Small intestine (tissue), 7 donors: ENCODE measurements around the gene DHCR7. TPM values are rescaled to one million over a fixed set of nuclear protein-coding genes. Genes with fewer than 3 reads are reported as not detected.

Experiments
- DNase-seq, 2 donors: peaks; one replicate each; pipeline versions ENCODE4 v3.0.0 to v3.0.0-alpha.2; 2013
- FAIRE-seq: peaks from 2 replicates; lab custom pipeline; 2012; peaks lifted over from hg19 to GRCh38; lab: Jason Lieb, UNC
- H3K27ac ChIP-seq, 3 donors: one replicate each; pipeline ENCODE4 v1.5.1; 2013; ENCODE audit warnings: low read length in 2 of 3, mild to moderate bottlenecking in 2 of 3, control low read depth in 1 of 3, inconsistent platforms in 1 of 3, low read depth in 1 of 3, moderate library complexity in 1 of 3
- H3K27me3 ChIP-seq, 3 donors: one replicate each; pipeline ENCODE4 v1.6.1; 2013; ENCODE audit warnings: low read length in 3 of 3, inconsistent platforms in 1 of 3; ENCODE audit not compliant: control insufficient read depth in 3 of 3, insufficient read depth in 3 of 3
- H3K36me3 ChIP-seq, 3 donors: one replicate each; pipeline ENCODE4 v1.6.1; 2013; ENCODE audit warnings: low read length in 3 of 3, inconsistent platforms in 1 of 3, low read depth in 1 of 3, mild to moderate bottlenecking in 1 of 3, moderate library complexity in 1 of 3; ENCODE audit not compliant: control insufficient read depth in 3 of 3, insufficient read depth in 2 of 3
- H3K4me1 ChIP-seq, 3 donors: one replicate each; pipeline ENCODE4 v1.6.1; 2013; ENCODE audit warnings: low read length in 2 of 3, inconsistent platforms in 1 of 3, low read depth in 1 of 3, mild to moderate bottlenecking in 1 of 3, moderate library complexity in 1 of 3; ENCODE audit not compliant: control insufficient read depth in 3 of 3, insufficient read depth in 2 of 3
- H3K4me3 ChIP-seq, 3 donors: one replicate each; pipeline ENCODE4 v1.5.1; 2013; ENCODE audit warnings: low read length in 3 of 3, control low read depth in 1 of 3, inconsistent platforms in 1 of 3, low read depth in 1 of 3, mild to moderate bottlenecking in 1 of 3, moderate library complexity in 1 of 3
- H3K9me3 ChIP-seq, 2 donors: one replicate each; pipeline ENCODE4 v1.6.1; 2013; ENCODE audit warnings: low read depth in 1 of 2, low read length in 1 of 2; ENCODE audit not compliant: control insufficient read depth in 2 of 2, insufficient read depth in 1 of 2
- WGBS, 3 donors: extraction: QIAGEN DNeasy Blood & Tissue Kit; methylation state at CpG; one replicate each; pipeline ENCODE4 v1.1.7; 2013; 5-methylcytosine and 5-hydroxymethylcytosine counted together
- polyA plus RNA-seq, 4 donors: library from polyadenylated mRNA; stranded (reverse) in 3 of 4; unstranded in 1 of 4; fragments of 200-250 nt in 3 of 4; fragments of 120-200 nt in 1 of 4; gene quantifications; one replicate each; pipeline versions ENCODE4 v1.2.1 to v1.2.3, GENCODE V29; 2013
- donor health status: healthy with polysubstance abuse.
- donor health status: control.
- donor health status: control.
- donor health status: Bipolar disorder and iron deficiency.
- donor health status: healthy.

DHCR7 gene
- polyA plus RNA-seq, 4 donors = 11.6 to 50.5 (median 24.5) TPM

- Histone ChIP-seq H3K27me3 (no peaks in the 10 kb centered on the region), H3K4me1 (no peaks in the 10 kb centered on the region), H3K27ac (no peak overlapping the region), H3K36me3 (peaks cover 18 to 91% (median 43%) of the 10 kb centered on the region in 3 donors), H3K4me3 (no peak overlapping the region), H3K9me3 (no peaks in the 10 kb centered on the region)
- no peak for DNase-seq
- FAIRE-seq = no peak
- WGBS, 3 donors = 94 to 96% (median 96%) methylated on average over 26 of the region's 26 CpGs
Measured at GRCh38 chr11:71474771-71475483, 26.7 kb upstream of the DHCR7 start.

- no peaks in the 10 kb centered on the region for H3K27me3 ChIP-seq
- no peak overlapping the region for H3K4me3 ChIP-seq
- DNase-seq (no peak), FAIRE-seq (no peak)
- no peaks in the 10 kb centered on the region for H3K9me3 ChIP-seq
- WGBS, 3 donors = 96 to 98% (median 96%) methylated on average over 24 to 27 of the region's 27 CpGs
- H3K27ac ChIP-seq = no peak overlapping the region
- H3K4me1 ChIP-seq = no peaks in the 10 kb centered on the region
- H3K36me3 ChIP-seq = peaks cover 18 to 85% (median 40%) of the 10 kb centered on the region in 3 donors
Measured at GRCh38 chr11:71474141-71474770, 26.1 kb upstream of the DHCR7 start.

DNA sequence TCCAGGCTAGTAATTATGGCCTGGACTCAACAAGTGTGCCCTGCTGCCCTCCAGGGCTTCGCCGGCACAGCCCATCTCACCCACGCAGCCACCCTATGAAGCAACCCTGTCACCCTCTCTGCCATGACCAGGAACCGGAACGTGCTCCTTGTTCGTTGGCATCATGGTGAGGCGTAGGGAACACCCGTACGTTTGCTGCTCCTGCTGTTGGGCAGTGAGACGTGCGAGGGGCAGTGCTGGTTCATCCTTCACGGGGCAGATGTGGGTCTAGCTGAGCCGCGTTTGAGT is 25.5 kb upstream of the DHCR7 start:
- no peak overlapping the region for H3K4me3 ChIP-seq
- DNase-seq = no peak
- H3K27me3 ChIP-seq = no peaks in the 10 kb centered on the region
- no peaks in the 10 kb centered on the region for H3K4me1 ChIP-seq
- no peak for FAIRE-seq
- no peaks in the 10 kb centered on the region for H3K9me3 ChIP-seq
- peaks cover 16 to 82% (median 38%) of the 10 kb centered on the region in 3 donors for H3K36me3 ChIP-seq
- 98 to 99% (median 98%) methylated on average over 14 of the region's 14 CpGs for WGBS, 3 donors
- H3K27ac ChIP-seq = no peak overlapping the region

DNA sequence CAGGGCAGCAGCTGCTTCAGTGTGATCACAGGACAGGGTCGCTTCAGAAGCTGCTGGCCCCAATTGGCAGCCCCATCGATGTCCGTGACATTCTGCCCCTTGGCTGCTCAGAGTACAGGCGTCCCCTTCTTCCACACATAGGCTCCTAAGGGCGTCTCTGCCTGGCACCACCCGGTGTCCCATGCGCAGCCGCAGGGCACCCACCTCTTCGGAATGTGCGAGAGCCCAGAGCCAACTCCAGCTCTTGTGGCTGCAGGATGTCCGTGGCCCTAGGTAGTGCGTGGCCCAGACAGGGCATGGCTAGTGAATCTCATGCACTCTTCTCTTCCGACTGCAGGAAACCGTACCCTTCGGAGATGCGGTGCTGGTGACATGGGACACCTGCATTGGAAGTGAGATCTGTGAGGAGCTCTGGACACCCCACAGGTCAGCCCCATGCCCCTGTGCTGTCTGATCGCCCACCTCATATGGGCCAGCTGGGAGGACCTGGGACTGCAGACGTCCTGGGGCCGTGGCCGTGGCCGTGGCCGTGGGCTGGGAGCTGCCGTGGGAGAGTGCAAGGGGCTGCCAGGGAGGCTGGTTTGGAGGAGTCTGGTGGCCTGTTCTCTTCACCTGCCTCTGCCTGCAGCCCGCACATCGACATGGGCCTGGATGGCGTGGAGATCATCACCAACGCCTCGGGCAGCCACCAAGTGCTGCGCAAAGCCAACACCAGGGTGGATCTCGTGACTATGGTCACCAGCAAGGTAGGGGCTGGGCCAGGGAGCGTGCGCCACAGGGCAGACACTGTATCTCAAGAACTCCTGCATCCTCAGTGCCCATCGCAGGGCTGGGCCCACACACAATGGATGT is 25.0 kb upstream of the DHCR7 start:
- H3K36me3 ChIP-seq = peaks cover 14 to 77% (median 36%) of the 10 kb centered on the region in 3 donors
- no peaks in the 10 kb centered on the region for H3K4me1 ChIP-seq
- no peaks in the 10 kb centered on the region for H3K27me3 ChIP-seq
- DNase-seq (no peak), FAIRE-seq (no peak)
- WGBS, 3 donors = 94 to 98% (median 96%) methylated on average over 32 to 33 of the region's 33 CpGs
- no peak overlapping the region for H3K27ac ChIP-seq
- no peak overlapping the region for H3K4me3 ChIP-seq
- H3K9me3 ChIP-seq = no peaks in the 10 kb centered on the region

- H3K4me3 ChIP-seq = no peak overlapping the region
- DNase-seq = no peak
- FAIRE-seq = no peak
- no peak overlapping the region for H3K27ac ChIP-seq
- H3K36me3 ChIP-seq = peaks cover 11 to 71% (median 36%) of the 10 kb centered on the region in 3 donors
- no peaks in the 10 kb centered on the region for H3K27me3 ChIP-seq
- H3K4me1 ChIP-seq = no peaks in the 10 kb centered on the region
- H3K9me3 ChIP-seq = no peaks in the 10 kb centered on the region
- 91 to 94% (median 94%) methylated on average over 10 of the region's 10 CpGs for WGBS, 3 donors
Measured at GRCh38 chr11:71472357-71472885, 24.2 kb upstream of the DHCR7 start.

GRCh38 chr11:71470946-71471345 is 22.8 kb upstream of the DHCR7 start:
- H3K4me1 ChIP-seq = peaks cover 0 to 4% (median 0%) of the 10 kb centered on the region in 3 donors
- no peak for FAIRE-seq
- no peaks in the 10 kb centered on the region for H3K9me3 ChIP-seq
- WGBS, 3 donors = 65 to 84% (median 65%) methylated on average over 6 of the region's 6 CpGs
- no peak for DNase-seq
- H3K36me3 ChIP-seq = peaks cover 9 to 68% (median 32%) of the 10 kb centered on the region in 3 donors
- H3K4me3 ChIP-seq = no peak overlapping the region
- H3K27ac ChIP-seq = no peak overlapping the region
- H3K27me3 ChIP-seq = no peaks in the 10 kb centered on the region

DNA sequence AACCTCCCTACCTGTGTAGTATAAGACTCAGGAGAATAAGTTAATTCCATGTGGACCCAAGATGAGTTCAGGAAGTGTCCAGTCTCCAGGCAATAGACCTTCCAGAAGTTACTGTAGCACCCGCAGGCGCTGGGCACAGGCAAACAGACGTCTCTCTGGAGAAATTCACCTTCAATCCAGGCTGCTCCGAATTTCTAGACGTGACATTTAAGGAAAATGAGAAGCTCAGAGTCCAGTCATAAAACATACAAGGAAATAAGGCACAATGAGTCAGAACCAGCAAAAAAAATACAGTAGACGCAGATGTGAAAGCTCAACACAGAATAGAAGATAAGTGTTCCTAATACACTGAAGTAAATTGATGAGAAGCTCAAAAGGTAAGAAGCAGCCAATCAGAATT is 19.0 kb upstream of the DHCR7 start:
- Histone ChIP-seq H3K4me3 (no peak overlapping the region), H3K9me3 (no peaks in the 10 kb centered on the region), H3K36me3 (peaks cover 4 to 59% (median 20%) of the 10 kb centered on the region in 3 donors), H3K4me1 (peaks cover 0 to 4% (median 0%) of the 10 kb centered on the region in 3 donors), H3K27ac (no peak overlapping the region), H3K27me3 (no peaks in the 10 kb centered on the region)
- 44 to 77% (median 72%) methylated on average over 6 of the region's 6 CpGs for WGBS, 3 donors
- no peak for FAIRE-seq
- peak in 1 of 2 donors; percentile 31 for DNase-seq

DNA sequence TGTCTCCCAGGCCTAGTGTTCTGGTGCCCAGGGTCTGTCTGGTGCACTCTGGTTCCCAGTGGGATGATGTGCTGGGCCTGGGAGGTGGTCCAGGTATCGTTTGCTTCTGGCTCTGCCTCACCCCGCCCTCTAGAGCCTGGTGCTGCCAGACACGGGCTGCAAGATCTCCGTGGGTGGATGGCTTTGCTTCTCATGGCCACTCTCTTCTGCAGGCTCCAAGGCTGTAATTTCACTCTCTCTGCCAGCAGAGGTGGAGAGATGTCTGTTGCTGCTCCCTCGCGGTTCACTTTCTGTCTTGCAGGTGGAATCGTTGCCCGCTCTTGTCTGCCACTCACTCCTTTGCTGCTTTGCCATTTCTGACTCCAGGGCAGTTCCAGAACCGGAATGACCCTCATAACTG is 18.2 kb upstream of the DHCR7 start:
- Histone ChIP-seq H3K4me1 (peaks cover 0 to 4% (median 0%) of the 10 kb centered on the region in 3 donors), H3K9me3 (no peaks in the 10 kb centered on the region), H3K4me3 (no peak overlapping the region), H3K27ac (no peak overlapping the region), H3K36me3 (peaks cover 4 to 59% (median 14%) of the 10 kb centered on the region in 3 donors), H3K27me3 (no peaks in the 10 kb centered on the region)
- DNase-seq = no peak
- WGBS, 3 donors = 85 to 87% (median 86%) methylated on average over 9 of the region's 9 CpGs
- FAIRE-seq = no peak
